Measurements from ENCODE around the gene GLT1D1. TPM values are rescaled to one million over a fixed set of nuclear protein-coding genes. Genes with fewer than 3 reads are reported as not detected.

Gene GLT1D1
- polyA plus RNA-seq, 1 of the 3 experiments (the other 2 are of a cell fraction), result 0.05 TPM

DNA sequence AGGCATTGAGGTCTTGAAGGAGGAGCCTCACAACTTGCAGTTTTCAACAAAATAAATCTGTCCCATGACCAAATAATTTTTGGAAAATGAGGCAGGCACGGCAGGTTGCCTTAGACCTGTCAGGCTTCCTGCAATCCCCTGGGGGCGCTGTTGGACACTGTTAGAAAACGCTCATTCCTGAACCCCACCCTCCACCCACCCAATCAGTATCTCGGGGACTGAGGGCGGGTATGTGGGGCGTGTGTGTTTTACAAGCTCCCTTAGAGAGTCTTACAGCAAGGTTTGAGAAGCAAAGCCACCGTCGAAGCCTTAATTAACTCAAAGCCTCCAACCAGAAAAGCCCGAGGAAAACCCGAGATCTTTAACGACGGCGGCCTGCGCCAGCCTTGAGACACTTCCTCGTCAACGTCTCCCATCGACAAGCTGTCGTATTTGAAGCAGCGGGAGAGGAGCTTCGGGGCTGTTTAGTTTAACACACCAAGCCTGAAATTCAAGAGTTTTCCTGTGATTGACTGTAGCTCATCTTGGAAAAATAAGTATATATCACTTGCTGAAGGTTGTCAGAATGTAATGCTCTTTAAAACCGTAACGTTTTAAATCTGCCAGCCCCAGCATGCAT, 123.0 kb downstream of the GLT1D1 start (continued):
- TF ChIP-seq, protein P1, sequence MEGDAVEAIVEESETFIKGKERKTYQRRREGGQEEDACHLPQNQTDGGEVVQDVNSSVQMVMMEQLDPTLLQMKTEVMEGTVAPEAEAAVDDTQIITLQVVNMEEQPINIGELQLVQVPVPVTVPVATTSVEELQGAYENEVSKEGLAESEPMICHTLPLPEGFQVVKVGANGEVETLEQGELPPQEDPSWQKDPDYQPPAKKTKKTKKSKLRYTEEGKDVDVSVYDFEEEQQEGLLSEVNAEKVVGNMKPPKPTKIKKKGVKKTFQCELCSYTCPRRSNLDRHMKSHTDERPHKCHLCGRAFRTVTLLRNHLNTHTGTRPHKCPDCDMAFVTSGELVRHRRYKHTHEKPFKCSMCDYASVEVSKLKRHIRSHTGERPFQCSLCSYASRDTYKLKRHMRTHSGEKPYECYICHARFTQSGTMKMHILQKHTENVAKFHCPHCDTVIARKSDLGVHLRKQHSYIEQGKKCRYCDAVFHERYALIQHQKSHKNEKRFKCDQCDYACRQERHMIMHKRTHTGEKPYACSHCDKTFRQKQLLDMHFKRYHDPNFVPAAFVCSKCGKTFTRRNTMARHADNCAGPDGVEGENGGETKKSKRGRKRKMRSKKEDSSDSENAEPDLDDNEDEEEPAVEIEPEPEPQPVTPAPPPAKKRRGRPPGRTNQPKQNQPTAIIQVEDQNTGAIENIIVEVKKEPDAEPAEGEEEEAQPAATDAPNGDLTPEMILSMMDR (IDR thresholded peaks at IDR 0.05), result no peak
- TF ChIP-seq RXRA (IDR thresholded peaks at IDR 0.05; ENCODE audit: borderline replicate concordance, low read depth), result no peak
- no peak for TF ChIP-seq GABPA (IDR thresholded peaks at IDR 0.05; ENCODE audit: low read depth)
- TF ChIP-seq JUND (IDR thresholded peaks at IDR 0.05), result no peak
- no peak for TF ChIP-seq SIN3A (IDR thresholded peaks at IDR 0.05; ENCODE audit: borderline replicate concordance, low read depth, low read length)
- TF ChIP-seq RAD21 (IDR thresholded peaks at IDR 0.05; ENCODE audit: low read length), result no peak
- TF ChIP-seq, protein P2, sequence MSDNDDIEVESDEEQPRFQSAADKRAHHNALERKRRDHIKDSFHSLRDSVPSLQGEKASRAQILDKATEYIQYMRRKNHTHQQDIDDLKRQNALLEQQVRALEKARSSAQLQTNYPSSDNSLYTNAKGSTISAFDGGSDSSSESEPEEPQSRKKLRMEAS (IDR thresholded peaks at IDR 0.05; ENCODE audit: low read depth), result no peak
- no peak for TF ChIP-seq NFIC (IDR thresholded peaks at IDR 0.05; ENCODE audit: borderline replicate concordance)

DNA sequence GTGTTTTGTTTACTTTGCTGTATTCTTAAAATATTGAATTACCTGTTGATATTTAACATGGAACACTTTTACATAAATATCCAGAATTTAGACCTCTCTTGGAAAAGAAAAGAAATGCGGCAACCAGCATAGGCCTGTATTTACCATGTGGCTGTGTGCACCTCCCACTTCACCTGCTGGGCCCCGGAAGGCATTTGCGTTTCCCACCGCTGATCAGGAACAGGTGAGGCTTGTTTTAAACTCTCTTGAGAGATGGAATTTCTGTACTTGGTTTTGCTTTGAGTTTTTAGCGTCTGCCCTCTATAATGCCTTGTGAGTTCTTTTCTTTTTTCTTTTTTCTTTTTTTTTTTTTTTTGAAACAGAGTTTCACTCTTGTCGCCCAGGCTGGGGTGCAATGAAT, 124.2 kb downstream of the GLT1D1 start:
- Histone ChIP-seq H4K20me1 (ENCODE audit: insufficient read depth) (no peaks in the 10 kb centered on the region), H3K9ac (no peak overlapping the region), H2AFZ (ENCODE audit: low read depth) (no peak overlapping the region), H3K9me3 (no peaks in the 10 kb centered on the region), H3F3A (replicated peaks; ENCODE audit: insufficient read depth) (no peaks in the 10 kb centered on the region), H3K4me3 (ENCODE audit: low read depth in 2 of 2, low read length in 1 of 2) (no peak overlapping the region), H3K4me2 (no peak overlapping the region), H3K27me3 (ENCODE audit: insufficient read depth) (no peaks in the 10 kb centered on the region), H3K9me2 (no peaks in the 10 kb centered on the region), H3K79me2 (ENCODE audit: insufficient read depth) (no peaks in the 10 kb centered on the region), H3K36me3 (replicated peaks in 1 of 2; ENCODE audit: control insufficient read depth in 1 of 2, insufficient read depth in 2 of 2, low read length in 1 of 2) (no peaks in the 10 kb centered on the region), H3K4me1 (ENCODE audit: control insufficient read depth in 1 of 2, insufficient read depth in 2 of 2, low read depth in 1 of 2, low read length in 1 of 2) (no peaks in the 10 kb centered on the region), H3K27ac (ENCODE audit: low read depth in 2 of 2, low read length in 1 of 2) (no peak overlapping the region)
- no peak for TF ChIP-seq MEF2A (IDR thresholded peaks at IDR 0.05; ENCODE audit: borderline replicate concordance, low read depth)
- no peak for TF ChIP-seq RCOR1 (IDR thresholded peaks at IDR 0.05; ENCODE audit: low read length)
- no peak for TF ChIP-seq FOXJ3 (CRISPR knock-in tag; IDR thresholded peaks at IDR 0.05)
- TF ChIP-seq TEAD4 (IDR thresholded peaks at IDR 0.05; ENCODE audit: borderline replicate concordance, insufficient read depth), result no peak
- TF ChIP-seq, protein P3, sequence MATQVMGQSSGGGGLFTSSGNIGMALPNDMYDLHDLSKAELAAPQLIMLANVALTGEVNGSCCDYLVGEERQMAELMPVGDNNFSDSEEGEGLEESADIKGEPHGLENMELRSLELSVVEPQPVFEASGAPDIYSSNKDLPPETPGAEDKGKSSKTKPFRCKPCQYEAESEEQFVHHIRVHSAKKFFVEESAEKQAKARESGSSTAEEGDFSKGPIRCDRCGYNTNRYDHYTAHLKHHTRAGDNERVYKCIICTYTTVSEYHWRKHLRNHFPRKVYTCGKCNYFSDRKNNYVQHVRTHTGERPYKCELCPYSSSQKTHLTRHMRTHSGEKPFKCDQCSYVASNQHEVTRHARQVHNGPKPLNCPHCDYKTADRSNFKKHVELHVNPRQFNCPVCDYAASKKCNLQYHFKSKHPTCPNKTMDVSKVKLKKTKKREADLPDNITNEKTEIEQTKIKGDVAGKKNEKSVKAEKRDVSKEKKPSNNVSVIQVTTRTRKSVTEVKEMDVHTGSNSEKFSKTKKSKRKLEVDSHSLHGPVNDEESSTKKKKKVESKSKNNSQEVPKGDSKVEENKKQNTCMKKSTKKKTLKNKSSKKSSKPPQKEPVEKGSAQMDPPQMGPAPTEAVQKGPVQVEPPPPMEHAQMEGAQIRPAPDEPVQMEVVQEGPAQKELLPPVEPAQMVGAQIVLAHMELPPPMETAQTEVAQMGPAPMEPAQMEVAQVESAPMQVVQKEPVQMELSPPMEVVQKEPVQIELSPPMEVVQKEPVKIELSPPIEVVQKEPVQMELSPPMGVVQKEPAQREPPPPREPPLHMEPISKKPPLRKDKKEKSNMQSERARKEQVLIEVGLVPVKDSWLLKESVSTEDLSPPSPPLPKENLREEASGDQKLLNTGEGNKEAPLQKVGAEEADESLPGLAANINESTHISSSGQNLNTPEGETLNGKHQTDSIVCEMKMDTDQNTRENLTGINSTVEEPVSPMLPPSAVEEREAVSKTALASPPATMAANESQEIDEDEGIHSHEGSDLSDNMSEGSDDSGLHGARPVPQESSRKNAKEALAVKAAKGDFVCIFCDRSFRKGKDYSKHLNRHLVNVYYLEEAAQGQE (IDR thresholded peaks at IDR 0.05; ENCODE audit: low read depth, low read length), result no peak
- TF ChIP-seq, protein P4, sequence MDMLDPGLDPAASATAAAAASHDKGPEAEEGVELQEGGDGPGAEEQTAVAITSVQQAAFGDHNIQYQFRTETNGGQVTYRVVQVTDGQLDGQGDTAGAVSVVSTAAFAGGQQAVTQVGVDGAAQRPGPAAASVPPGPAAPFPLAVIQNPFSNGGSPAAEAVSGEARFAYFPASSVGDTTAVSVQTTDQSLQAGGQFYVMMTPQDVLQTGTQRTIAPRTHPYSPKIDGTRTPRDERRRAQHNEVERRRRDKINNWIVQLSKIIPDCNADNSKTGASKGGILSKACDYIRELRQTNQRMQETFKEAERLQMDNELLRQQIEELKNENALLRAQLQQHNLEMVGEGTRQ (IDR thresholded peaks at IDR 0.05; ENCODE audit: borderline replicate concordance, low read depth, low read length), result no peak
- TF ChIP-seq CHD2 (IDR thresholded peaks at IDR 0.05; ENCODE audit: low read length, partially characterized antibody), result no peak
- TF ChIP-seq YY1 (IDR thresholded peaks at IDR 0.05; ENCODE audit: low read depth), result no peak
- no peak for TF ChIP-seq NFIC (IDR thresholded peaks at IDR 0.05; ENCODE audit: borderline replicate concordance)
- ChIA-PET CTCF (interaction anchor here (1.1 kb wide), 1 partner anchor 15 kb away, joined by 3 read pairs; no protein-coding TSS in a partner anchor), POLR2A (no interaction called here)
- no peak for DNase-seq
- 69% methylated on average over 6 of the region's 6 CpGs for WGBS (ENCODE audit: low lambda C conversion rate)
